ENCODE data around the gene DICER1.
A peak's percentile ranks its signal among the peaks of the same experiment; 100 is the strongest.
"Not testable (repeated sequence)": the region's sequence is repeated elsewhere in the genome, so short reads cannot be mapped to it uniquely, and the experiment has no call there.

The DICER1 gene

GRCh38 chr14:95183532-95184412, 26.4 kb upstream of the DICER1 start:
- DNase-seq = no peak

DNA sequence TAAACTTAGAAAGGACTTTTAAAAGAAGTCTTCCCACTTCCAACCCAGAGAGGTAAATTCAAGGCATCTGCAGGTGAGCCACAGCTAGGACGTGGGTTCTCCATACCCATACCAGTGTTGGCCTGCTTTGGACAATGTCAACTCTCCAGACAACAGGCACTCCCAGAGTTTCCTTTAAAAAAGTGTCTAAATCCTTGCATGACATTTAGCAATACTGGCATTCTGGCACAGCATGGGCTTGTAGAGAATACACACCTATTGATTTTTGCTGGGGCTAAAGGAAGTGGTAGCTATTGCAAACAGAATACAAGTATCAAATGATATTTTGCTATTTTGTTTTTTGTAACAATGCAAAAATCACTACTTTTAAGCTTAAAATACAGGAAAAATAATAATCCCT, 25.8 kb upstream of the DICER1 start:
- no peak for DNase-seq

- DNase-seq = no peak
Observed at GRCh38 chr14:95182379-95182778, 25.1 kb upstream of the DICER1 start.

DNA sequence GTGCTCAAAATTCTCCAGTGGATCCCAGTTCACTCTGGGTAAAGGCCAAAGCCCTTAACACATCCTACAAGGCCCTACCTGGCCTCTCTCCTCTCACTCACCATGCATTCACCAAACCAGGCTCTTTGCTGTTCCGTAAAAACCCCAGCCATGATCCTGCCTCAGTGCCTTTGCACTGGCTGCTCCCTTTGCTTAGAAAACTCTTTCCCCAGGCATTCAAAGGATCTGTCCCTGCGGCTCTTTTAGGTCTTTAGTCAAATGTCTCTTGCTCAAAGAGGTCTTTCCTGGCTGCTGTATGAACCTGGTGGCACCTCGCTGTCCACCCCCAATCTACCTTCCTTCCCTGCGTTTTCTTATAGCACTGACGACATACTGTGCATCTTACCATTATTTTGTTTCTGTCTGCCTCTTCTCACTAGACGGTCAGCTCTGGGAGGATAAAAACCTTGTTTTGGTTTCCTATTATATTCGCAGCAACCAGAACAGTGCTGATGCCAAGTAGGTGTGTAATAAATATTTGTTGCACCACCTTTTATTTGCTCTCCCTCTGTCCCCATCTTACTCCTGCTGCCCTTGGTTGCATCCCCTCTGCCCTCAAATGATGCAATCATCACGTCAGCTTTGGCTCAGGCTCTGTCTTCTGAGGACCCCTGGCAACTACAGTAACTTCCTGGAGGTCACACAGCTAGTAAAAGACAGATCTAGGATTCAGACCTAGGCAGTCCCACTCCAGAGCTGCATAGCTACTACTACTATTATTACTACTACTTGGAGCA, 23.8 kb upstream of the DICER1 start:
- no peak for DNase-seq

- not testable (repeated sequence) for DNase-seq
Observed at GRCh38 chr14:95175670-95176069, 18.3 kb upstream of the DICER1 start.

DNA sequence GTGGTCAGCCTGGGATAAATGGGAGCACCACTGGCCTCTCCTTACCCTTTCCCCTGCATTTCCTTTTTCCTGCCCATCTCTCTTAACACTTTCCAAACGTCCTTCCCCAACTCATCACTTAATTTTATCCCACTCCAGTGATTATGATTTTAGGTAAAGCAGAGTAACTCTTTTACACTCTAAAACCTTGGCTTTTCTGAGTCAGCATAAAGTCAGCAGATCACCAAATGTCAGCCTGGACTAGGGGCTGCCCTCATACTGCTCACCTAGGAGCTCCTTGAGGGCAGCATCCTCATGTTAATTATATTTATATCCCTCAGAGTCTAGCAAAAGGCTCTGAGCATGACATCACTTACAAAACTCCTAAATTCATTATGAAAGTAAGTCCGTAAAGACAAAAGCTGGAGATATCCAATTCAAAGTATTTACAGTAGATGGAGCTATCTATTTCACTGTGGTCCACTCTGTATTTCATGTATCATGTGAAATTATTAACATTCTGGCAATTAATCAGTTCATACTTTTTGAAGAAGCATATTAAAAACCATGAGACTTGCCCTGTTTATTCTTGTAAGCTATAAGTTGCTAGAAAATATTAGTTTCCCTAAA, 17.0 kb upstream of the DICER1 start:
- no peak for DNase-seq

DNA sequence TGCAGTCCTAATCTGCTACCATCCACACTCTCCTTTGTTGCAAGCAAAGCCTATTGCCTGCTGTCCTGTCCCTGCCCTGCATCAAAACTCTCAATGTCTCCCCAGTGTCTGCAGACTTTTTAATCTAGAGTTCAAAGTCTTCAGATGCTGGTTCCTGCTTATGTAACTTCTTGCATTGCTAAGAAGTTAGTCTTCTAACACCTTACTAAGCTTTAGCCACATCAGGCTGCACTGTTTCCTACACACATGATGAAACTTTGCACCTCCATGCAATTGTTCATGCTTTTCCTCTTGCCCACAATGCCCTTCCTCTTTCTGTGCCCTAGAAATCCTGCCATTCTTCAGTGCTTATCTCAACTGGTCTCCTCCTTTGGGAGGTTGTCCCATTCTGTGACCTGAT, 16.2 kb upstream of the DICER1 start:
- DNase-seq = no peak

DNA sequence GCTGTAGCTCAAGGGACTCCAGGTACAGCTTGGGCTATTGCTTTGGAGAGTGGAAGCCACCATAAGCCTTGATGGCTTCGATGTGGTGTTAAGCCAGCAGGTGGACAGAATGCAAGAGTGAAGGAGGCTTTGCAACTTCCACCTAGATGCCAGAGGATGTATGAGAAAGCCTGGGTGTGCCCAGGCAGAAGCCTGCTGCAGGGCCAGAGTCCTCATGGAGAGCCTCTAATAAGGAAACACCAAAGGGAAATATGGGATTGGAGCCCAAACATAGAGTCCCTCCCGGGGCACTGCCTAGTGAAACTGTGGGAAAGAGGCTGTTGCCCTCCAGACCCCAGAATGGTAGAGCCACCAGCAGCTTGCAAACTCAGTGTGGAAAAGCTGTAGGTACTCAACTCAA, 9.8 kb upstream of the DICER1 start:
- no peak for DNase-seq

DNA sequence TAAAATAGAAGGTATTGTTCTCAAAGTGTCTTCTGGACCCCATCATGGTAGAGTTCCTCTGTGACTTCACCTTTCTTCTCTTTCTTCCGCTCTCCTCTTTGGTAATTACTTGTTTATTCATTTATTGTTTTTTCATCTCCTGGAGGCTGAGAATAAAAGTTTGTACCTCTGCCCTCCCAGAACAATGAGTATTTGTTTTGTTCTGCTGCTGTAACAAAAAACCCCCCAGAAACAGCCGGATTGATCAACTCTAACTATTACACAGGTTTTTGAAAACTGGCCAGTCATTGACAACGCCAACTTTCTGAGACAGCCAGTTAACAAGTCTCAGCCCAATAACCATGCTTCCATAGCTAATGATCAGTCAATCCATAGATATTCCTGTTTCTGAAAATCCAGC, 8.2 kb upstream of the DICER1 start:
- no peak for DNase-seq

- DNase-seq = no peak
Observed at GRCh38 chr14:95164506-95164905, 7.2 kb upstream of the DICER1 start.

GRCh38 chr14:95163666-95164065, 6.3 kb upstream of the DICER1 start:
- no peak for DNase-seq

DNA sequence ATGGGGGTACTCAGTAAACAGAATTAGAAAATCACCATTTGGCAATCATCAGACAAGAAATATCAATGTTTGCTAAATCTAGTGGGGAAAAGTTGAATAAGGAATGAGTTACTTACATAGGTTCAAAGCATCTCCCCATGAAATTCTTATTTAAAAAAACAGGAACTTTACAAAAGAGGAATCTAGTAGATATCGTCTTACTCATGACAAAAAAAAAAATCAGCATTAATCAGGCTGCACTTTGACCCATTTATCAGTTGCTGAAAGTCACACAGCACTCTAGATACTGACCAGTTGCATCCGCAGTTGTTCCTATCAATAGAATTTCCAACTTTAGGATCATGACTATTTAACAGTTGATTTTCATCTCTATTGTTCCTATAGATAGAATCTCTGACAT, 5.8 kb upstream of the DICER1 start:
- no peak for DNase-seq

DNA sequence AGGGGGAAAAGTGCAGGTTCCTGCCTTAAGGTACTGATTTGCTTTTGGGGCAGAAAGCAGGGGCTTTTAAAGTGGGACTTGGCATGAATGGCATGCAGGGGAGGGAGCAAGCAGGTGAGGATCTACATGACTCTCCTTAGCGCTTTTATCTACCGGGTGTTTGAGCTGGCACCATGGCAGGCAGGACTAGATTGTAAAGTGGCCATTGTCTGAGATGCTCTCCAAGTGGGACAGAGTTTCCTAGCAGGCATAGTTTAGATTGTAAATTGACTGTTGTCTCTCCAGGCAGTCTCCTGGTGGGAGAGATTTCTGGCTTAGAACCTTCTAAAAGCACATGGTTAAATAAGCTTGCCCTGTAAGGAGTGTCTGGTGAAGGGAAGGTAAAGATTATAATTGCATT, 5.3 kb upstream of the DICER1 start:
- no peak for DNase-seq

- DNase-seq = no peak
Observed at GRCh38 chr14:95157048-95157326, 342 bp downstream of the DICER1 start.

- DNase-seq = peak; percentile 74
Observed at GRCh38 chr14:95156161-95157047, 925 bp downstream of the DICER1 start.

- DNase-seq = no peak
Observed at GRCh38 chr14:95155045-95155444, 2.3 kb downstream of the DICER1 start.

GRCh38 chr14:95153866-95154265, 3.5 kb downstream of the DICER1 start:
- no peak for DNase-seq

GRCh38 chr14:95151561-95151960, 5.8 kb downstream of the DICER1 start:
- DNase-seq = no peak

- no peak for DNase-seq
Observed at GRCh38 chr14:95150910-95151309, 6.4 kb downstream of the DICER1 start.

DNA sequence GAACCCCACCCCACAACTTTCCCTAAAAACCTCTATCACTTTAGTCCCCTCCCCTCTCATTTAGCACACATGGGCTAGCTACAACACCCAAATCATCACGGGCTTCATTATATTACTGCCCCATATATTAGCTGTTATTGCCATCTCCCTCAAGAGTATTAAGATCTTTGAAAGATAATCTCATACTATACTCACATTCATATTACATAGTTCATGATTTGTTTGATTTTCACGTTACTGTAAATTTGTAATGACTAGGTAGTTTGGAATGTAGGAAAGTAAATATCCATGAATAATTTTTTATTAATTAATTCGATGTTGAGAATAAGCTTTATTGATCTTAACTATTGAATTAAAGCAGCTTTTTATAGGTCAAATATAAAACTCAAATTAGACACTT, 7.9 kb downstream of the DICER1 start:
- DNase-seq = no peak

DNA sequence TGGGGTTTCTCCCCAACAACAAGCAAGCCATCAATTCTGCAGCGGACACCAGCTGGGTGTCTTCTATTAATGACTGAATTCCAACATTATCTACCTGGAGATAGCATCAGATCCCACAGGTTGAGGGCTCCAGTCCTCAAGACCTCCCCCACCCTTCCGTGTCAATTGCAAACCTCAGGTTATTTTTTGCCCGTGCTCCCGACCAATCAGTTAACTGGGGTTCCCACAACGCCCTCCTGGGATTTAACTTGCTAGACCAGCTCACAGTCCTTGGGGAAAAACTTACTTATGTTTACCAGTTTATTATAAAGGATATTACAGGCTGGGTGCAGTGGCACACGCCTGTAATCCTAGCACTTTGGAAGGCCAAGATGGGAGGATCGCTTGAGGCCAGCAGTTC, 9.7 kb downstream of the DICER1 start:
- no peak for DNase-seq

GRCh38 chr14:95146079-95146771, 11.1 kb downstream of the DICER1 start:
- DNase-seq = no peak
